A549 (cell line): ENCODE results near the gene MRPS5. TPM values are rescaled to one million over a fixed set of nuclear protein-coding genes. Genes with fewer than 3 reads are reported as not detected.

Experiments used
- ATAC-seq, 2 experiments: fragments of 200-7000 bp in 1 of 2; fragments of >200 bp in 1 of 2; cut with Nextera tagmentation in 1 of 2; cut with Tn5 transposase in 1 of 2; 3 replicates each; pipeline versions ENCODE4 v1.8.0 to v1.9.1; 2018 to 2020; ENCODE audit warnings: mild to moderate bottlenecking in 1 of 2, moderate library complexity in 1 of 2
- CTCF ChIA-PET: fragments of 300-600 bp; sonication (Branson Sonifier 250); formaldehyde crosslinking; extraction: SDS; loops from one replicate; lab custom pipeline; 2021; ENCODE audit warnings: antibody characterized with exemption, inconsistent platforms; lab: Yijun Ruan, JAX
- POLR2A ChIA-PET: fragments of 350-600 bp; formaldehyde crosslinking; extraction: SDS; loops from one replicate; lab custom pipeline; 2021; ENCODE audit warnings: antibody characterized with exemption, inconsistent platforms; lab: Yijun Ruan, JAX
- DNase-seq, 2 experiments: peaks; one replicate each; pipeline versions ENCODE4 v3.0.0 to v3.0.0-alpha.2; 2011 to 2016; ENCODE audit warnings: low read depth in 1 of 2, low spot score in 1 of 2
- FAIRE-seq: peaks from 2 replicates; lab custom pipeline; 2011; peaks lifted over from hg19 to GRCh38; lab: Jason Lieb, UNC
- H3K27ac ChIP-seq, 2 experiments: fragments of >200 bp; sonication (Bioruptor Twin); formaldehyde crosslinking; 3 replicates each; pipeline ENCODE4 v1.5.1; 2016 to 2017
- H3K4me1 ChIP-seq: fragments of >200 bp; sonication (Bioruptor Twin); formaldehyde crosslinking; 3 replicates; pipeline ENCODE4 v1.6.1; 2016
- H3K4me2 ChIP-seq: fragments of >200 bp; sonication (Bioruptor Twin); formaldehyde crosslinking; 3 replicates; pipeline ENCODE4 v1.6.1; 2016
- H3K4me3 ChIP-seq: fragments of >200 bp; sonication (Bioruptor Twin); formaldehyde crosslinking; 3 replicates; pipeline ENCODE4 v1.5.1; 2016
- H3K9me3 ChIP-seq: fragments of >200 bp; sonication (Bioruptor Twin); formaldehyde crosslinking; 3 replicates; pipeline ENCODE4 v1.6.1; 2016
- CBX2 ChIP-seq: fragments of 200-600 bp; sonication (generic); IDR thresholded peaks from 2 replicates; pipeline ENCODE4 v1.6.1; 2016; ENCODE audit warnings: low read depth, mild to moderate bottlenecking, borderline replicate concordance
- CBX8 ChIP-seq: fragments of 200-600 bp; sonication (generic); IDR thresholded peaks from 2 replicates; pipeline ENCODE4 v1.6.1; 2016
- CEBPB ChIP-seq, 2 experiments: fragments of >200 bp in 1 of 2; sonication (Bioruptor Twin) in 1 of 2; formaldehyde crosslinking in 1 of 2; IDR thresholded peaks; 2 replicates each; pipeline ENCODE4 v1.6.1; 2012 to 2016
- CTCF ChIP-seq: fragments of >200 bp; sonication (Bioruptor Twin); formaldehyde crosslinking; IDR thresholded peaks from 3 replicates; pipeline ENCODE4 v1.5.1; 2016
- ELK1 ChIP-seq: fragments of 150-350 bp; IDR thresholded peaks from 2 replicates; pipeline ENCODE4 v1.6.1; 2014; ENCODE audit warnings: low read depth, mild to moderate bottlenecking, low read length
- EP300 ChIP-seq, 2 experiments: fragments of >200 bp; sonication (Bioruptor Twin); formaldehyde crosslinking; IDR thresholded peaks; 2 replicates in 1 of 2; 3 replicates in 1 of 2; pipeline ENCODE4 v1.6.1; 2016 to 2017
- ESRRA ChIP-seq: fragments of 150-350 bp; IDR thresholded peaks from 2 replicates; pipeline ENCODE4 v1.6.1; 2014; ENCODE audit warnings: mild to moderate bottlenecking, low read length, borderline replicate concordance
- FOXS1 ChIP-seq: fragments of 250-450 bp; sonication (Bioruptor Pico); IDR thresholded peaks from 2 replicates; pipeline ENCODE4 v1.5.0; 2020; ENCODE audit warnings: mild to moderate bottlenecking, moderate library complexity
- GATA3 ChIP-seq: IDR thresholded peaks from 2 replicates; pipeline ENCODE4 v1.6.1; 2012; ENCODE audit warnings: borderline replicate concordance
- HOXA7 ChIP-seq: fragments of 250-450 bp; sonication (Bioruptor Pico); IDR thresholded peaks from 2 replicates; pipeline ENCODE4 v1.5.0; 2020; ENCODE audit warnings: mild to moderate bottlenecking, moderate library complexity
- JUN ChIP-seq, 2 experiments: fragments of >200 bp; sonication (Bioruptor Twin); formaldehyde crosslinking; IDR thresholded peaks; 2 replicates in 1 of 2; 3 replicates in 1 of 2; pipeline ENCODE4 v1.6.1; 2016 to 2017
- JUNB ChIP-seq: fragments of >200 bp; sonication (Bioruptor Twin); formaldehyde crosslinking; IDR thresholded peaks from 2 replicates; pipeline ENCODE4 v1.6.1; 2016
- MAFK ChIP-seq: fragments of 450-650 bp; IDR thresholded peaks from 2 replicates; pipeline ENCODE4 v1.6.1; 2014; ENCODE audit not compliant: partially characterized antibody
- MAX ChIP-seq: IDR thresholded peaks from 2 replicates; pipeline ENCODE4 v1.6.1; 2012
- MYC ChIP-seq: IDR thresholded peaks from 2 replicates; pipeline ENCODE4 v1.6.1; 2012; ENCODE audit warnings: mild to moderate bottlenecking, inconsistent platforms, low read length, improper control_type of control experiment, borderline replicate concordance
- NPAS2 ChIP-seq: fragments of 250-450 bp; sonication (Bioruptor Pico); IDR thresholded peaks from 2 replicates; pipeline ENCODE4 v1.8.0; 2022; ENCODE audit warnings: mild to moderate bottlenecking, moderate library complexity, borderline replicate concordance
- NR3C1 ChIP-seq: fragments of >200 bp; sonication (Bioruptor Twin); formaldehyde crosslinking; IDR thresholded peaks from 3 replicates; pipeline ENCODE4 v1.6.1; 2017
- PHF8 ChIP-seq: fragments of 200-600 bp; sonication (generic); IDR thresholded peaks from 2 replicates; pipeline ENCODE4 v1.6.1; 2016; ENCODE audit warnings: low read depth, mild to moderate bottlenecking, antibody characterized with exemption, moderate library complexity, borderline replicate concordance
- RAD21 ChIP-seq, 2 experiments: fragments of >200 bp in 1 of 2; sonication (Bioruptor Twin) in 1 of 2; formaldehyde crosslinking in 1 of 2; IDR thresholded peaks in 1 of 2; conservative IDR thresholded peaks in 1 of 2; 2 replicates in 1 of 2; 3 replicates in 1 of 2; pipeline ENCODE4 v1.6.1; 2012 to 2018; ENCODE audit warnings: inconsistent platforms in 1 of 2
- SMC3 ChIP-seq: fragments of >200 bp; sonication (Bioruptor Twin); formaldehyde crosslinking; IDR thresholded peaks from 3 replicates; pipeline ENCODE4 v1.6.1; 2018; ENCODE audit warnings: inconsistent platforms
- TFCP2L1 ChIP-seq: fragments of 250-450 bp; sonication (Bioruptor Pico); IDR thresholded peaks from 2 replicates; pipeline ENCODE4 v1.5.0; 2021; ENCODE audit warnings: mild to moderate bottlenecking
- TP53 ChIP-seq: fragments of 250-450 bp; sonication (Bioruptor Pico); IDR thresholded peaks from 2 replicates; pipeline ENCODE4 v1.5.0; 2021; ENCODE audit warnings: mild to moderate bottlenecking, moderate library complexity
- WGBS: methylation state at CpG from one replicate; pipeline ENCODE4 v1.1.6; 2017; ENCODE audit errors: missing lambda C conversion rate; 5-methylcytosine and 5-hydroxymethylcytosine counted together
- polyA plus RNA-seq, 4 experiments: library from polyadenylated mRNA; depleted of rRNA in 3 of 4; stranded (reverse); fragments of >200 nt; fragmentation: RNase III in 1 of 4; extraction: RNeasy Plus Mini Kit Qiagen cat#74134 plus additional on column Dnase treatment in 1 of 4; gene quantifications; 2 replicates in 3 of 4; 3 replicates in 1 of 4; pipeline ENCODE4 v1.2.3, GENCODE V29; 2011 to 2017
- TF ChIP-seq, protein P1 (sequence below): fragments of 450-650 bp; IDR thresholded peaks from 2 replicates; pipeline ENCODE4 v1.6.1; 2014; ENCODE audit warnings: antibody characterized with exemption
- TF ChIP-seq, protein P2 (sequence below): IDR thresholded peaks from 2 replicates; pipeline ENCODE4 v1.6.1; 2012; ENCODE audit warnings: low read depth, borderline replicate concordance
- TF ChIP-seq, protein P3 (sequence below): IDR thresholded peaks from 2 replicates; pipeline ENCODE4 v1.6.1; 2012

Gene MRPS5
- polyA plus RNA-seq, 2 of the 4 experiments (the other 2 are of a cell fraction), result 103 to 123 TPM

DNA sequence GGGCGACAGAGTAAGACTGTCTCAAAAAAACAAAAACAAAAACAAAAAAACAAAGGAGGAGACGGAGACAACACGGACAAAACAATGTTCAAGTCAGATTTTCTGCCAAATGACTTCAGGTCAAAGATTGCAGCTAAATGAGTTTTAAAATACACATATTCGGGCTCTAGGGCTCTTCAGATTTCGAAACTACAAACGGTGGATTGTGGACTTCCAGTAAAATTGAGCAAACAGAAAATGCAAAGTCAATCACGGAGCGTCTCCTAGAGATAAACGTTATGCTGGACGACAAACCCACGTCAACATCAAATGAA, 558 bp downstream of the MRPS5 start:
- peak; percentile 3 to 15; a peak in 4 of 6 replicates for ATAC-seq
- H3K27ac ChIP-seq, result peak overlapping the region; percentile 87 to 96
- ChIA-PET POLR2A (interaction anchor here (1.2 to 2.8 kb wide), 3 partner anchors 38 to 44 kb away, joined by 3 to 22 read pairs (median 10); partner anchors contain the start of genes ZNF2 and ZNF514), CTCF (interaction anchor here (0.9 to 2.5 kb wide), 5 partner anchors 13 to 85 kb away, joined by 3 to 6 read pairs (median 3); partner anchors contain the start of gene ZNF2)
- no peak for FAIRE-seq
- no peak for TF ChIP-seq MAFK
- no peak for TF ChIP-seq PHF8
- no peak for TF ChIP-seq ELK1
- TF ChIP-seq, protein P1, sequence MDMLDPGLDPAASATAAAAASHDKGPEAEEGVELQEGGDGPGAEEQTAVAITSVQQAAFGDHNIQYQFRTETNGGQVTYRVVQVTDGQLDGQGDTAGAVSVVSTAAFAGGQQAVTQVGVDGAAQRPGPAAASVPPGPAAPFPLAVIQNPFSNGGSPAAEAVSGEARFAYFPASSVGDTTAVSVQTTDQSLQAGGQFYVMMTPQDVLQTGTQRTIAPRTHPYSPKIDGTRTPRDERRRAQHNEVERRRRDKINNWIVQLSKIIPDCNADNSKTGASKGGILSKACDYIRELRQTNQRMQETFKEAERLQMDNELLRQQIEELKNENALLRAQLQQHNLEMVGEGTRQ, result no peak
- TF ChIP-seq GATA3, result no peak
- TF ChIP-seq JUN (IDR thresholded peaks at IDR 0.05), result no peak
- TF ChIP-seq TFCP2L1 (CRISPR knock-in tag), result no peak
- no peak for TF ChIP-seq SMC3
- TF ChIP-seq EP300 (IDR thresholded peaks at IDR 0.05), result no peak
- TF ChIP-seq HOXA7 (CRISPR knock-in tag), result no peak
- no peak for TF ChIP-seq MAX
- TF ChIP-seq FOXS1 (CRISPR knock-in tag), result no peak
- TF ChIP-seq, protein P2, sequence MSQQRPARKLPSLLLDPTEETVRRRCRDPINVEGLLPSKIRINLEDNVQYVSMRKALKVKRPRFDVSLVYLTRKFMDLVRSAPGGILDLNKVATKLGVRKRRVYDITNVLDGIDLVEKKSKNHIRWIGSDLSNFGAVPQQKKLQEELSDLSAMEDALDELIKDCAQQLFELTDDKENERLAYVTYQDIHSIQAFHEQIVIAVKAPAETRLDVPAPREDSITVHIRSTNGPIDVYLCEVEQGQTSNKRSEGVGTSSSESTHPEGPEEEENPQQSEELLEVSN, result no peak
- no peak for TF ChIP-seq ESRRA
- DNase-seq, result no peak
- peak overlapping the region; percentile 82 for H3K4me2 ChIP-seq
- H3K9me3 ChIP-seq, result 0 out of 3 replicates have a peak, but pooled peaks cover 3% of the 10 kb centered on the region
- H3K4me3 ChIP-seq, result peak overlapping the region; percentile 90
- H3K4me1 ChIP-seq, result peaks cover 6% of the 10 kb centered on the region; the same call in 2 of the 3 replicates
- WGBS, result 2% methylated on average over 11 of the region's 11 CpGs

- no peak overlapping the region for H3K4me3 ChIP-seq
- 34% methylated on average over 7 of the region's 7 CpGs for WGBS
- TF ChIP-seq CBX2 (no peak), CTCF (peak; percentile 80), SMC3 (peak; percentile 57), MYC (no peak), RAD21 (conservative IDR thresholded peaks at IDR 0.05 in 1 of 2, IDR thresholded peaks at IDR 0.05 in 1 of 2) (peak; percentile 76 to 79)
- DNase-seq (peak; percentile 68 to 83), FAIRE-seq (no peak), ATAC-seq (peak; percentile 99 to 100)
- POLR2A ChIA-PET, result no interaction called here
- H3K4me1 ChIP-seq, result peaks cover 4% of the 10 kb centered on the region; the same call in 2 of the 3 replicates
- no peak overlapping the region for H3K4me2 ChIP-seq
- no peaks in the 10 kb centered on the region for H3K9me3 ChIP-seq
- CTCF ChIA-PET, result interaction anchor here (0.5 to 7.2 kb wide), 26 partner anchors 10 to 219 kb away, joined by 3 to 65 read pairs (median 4); partner anchors contain the start of gene ZNF2
- no peak overlapping the region for H3K27ac ChIP-seq
Measured at GRCh38 chr2:95115418-95115817, 6.2 kb downstream of the MRPS5 start.

- no peak overlapping the region for H3K4me2 ChIP-seq
- H3K4me1 ChIP-seq, result no peaks in the 10 kb centered on the region
- WGBS, result 90% methylated on average over 7 of the region's 7 CpGs
- no peak for FAIRE-seq
- ChIA-PET CTCF (interaction anchor here (0.7 to 7.2 kb wide), 2 partner anchors 36 to 218 kb away, joined by 5 to 65 read pairs; no protein-coding TSS in a partner anchor), POLR2A (no interaction called here)
- ATAC-seq, result no peak
- H3K4me3 ChIP-seq, result no peak overlapping the region
- H3K9me3 ChIP-seq, result no peaks in the 10 kb centered on the region
- H3K27ac ChIP-seq, result no peak overlapping the region
- DNase-seq, result no peak
- TF ChIP-seq JUN (IDR thresholded peaks at IDR 0.05) (no peak), TFCP2L1 (CRISPR knock-in tag) (no peak), CBX8 (no peak), MAX (no peak), CEBPB (IDR thresholded peaks at IDR 0.05) (no peak), TP53 (no peak), CBX2 (no peak), NR3C1 (no peak), PHF8 (no peak), CTCF (no peak), JUNB (no peak), NPAS2 (CRISPR knock-in tag) (no peak)
- TF ChIP-seq, protein P3, sequence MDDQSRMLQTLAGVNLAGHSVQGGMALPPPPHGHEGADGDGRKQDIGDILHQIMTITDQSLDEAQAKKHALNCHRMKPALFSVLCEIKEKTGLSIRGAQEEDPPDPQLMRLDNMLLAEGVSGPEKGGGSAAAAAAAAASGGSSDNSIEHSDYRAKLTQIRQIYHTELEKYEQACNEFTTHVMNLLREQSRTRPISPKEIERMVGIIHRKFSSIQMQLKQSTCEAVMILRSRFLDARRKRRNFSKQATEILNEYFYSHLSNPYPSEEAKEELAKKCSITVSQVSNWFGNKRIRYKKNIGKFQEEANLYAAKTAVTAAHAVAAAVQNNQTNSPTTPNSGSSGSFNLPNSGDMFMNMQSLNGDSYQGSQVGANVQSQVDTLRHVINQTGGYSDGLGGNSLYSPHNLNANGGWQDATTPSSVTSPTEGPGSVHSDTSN, result no peak
Measured at GRCh38 chr2:95113464-95113863, 8.1 kb downstream of the MRPS5 start.
